Stimulated activated memory B cell treated with anti-CD40 and anti-IgM and Interleukin-4, amounts not matched to agents 10 μg/mL and 1 μg/mL and 100 μg/mL, for 72 hours (primary cell): Measurements from ENCODE around the gene TNNT1.
A peak's percentile ranks its signal among the peaks of the same experiment; 100 is the strongest.

Experiments used
- ATAC-seq: fragments of 150-1000 bp; cut with Tn5 transposase; 2 replicates; pipeline ENCODE4 v1.10.0; 2021
- H3K27ac Mint-ChIP-seq: one replicate; pipeline ENCODE4 v1.8.0; 2022; ENCODE audit warnings: mild to moderate bottlenecking, mixed read lengths
- H3K27me3 Mint-ChIP-seq: one replicate; pipeline ENCODE4 v1.8.0; 2022; ENCODE audit warnings: mixed read lengths
- H3K36me3 Mint-ChIP-seq: one replicate; pipeline ENCODE4 v1.8.0; 2022; ENCODE audit warnings: mixed read lengths
- H3K4me1 Mint-ChIP-seq: one replicate; pipeline ENCODE4 v1.8.0; 2022; ENCODE audit warnings: mixed read lengths
- H3K4me3 Mint-ChIP-seq: one replicate; pipeline ENCODE4 v1.8.0; 2022; ENCODE audit warnings: mild to moderate bottlenecking, moderate library complexity, mixed read lengths
- H3K9me3 Mint-ChIP-seq: one replicate; pipeline ENCODE4 v1.8.0; 2022; ENCODE audit warnings: mixed read lengths

TNNT1 gene

GRCh38 chr19:55094456-55095259 lies 54.3 kb downstream of the TNNT1 start:
- peaks cover 4% of the 10 kb centered on the region for H3K27me3 Mint-ChIP-seq
- no peak overlapping the region for H3K27ac Mint-ChIP-seq
- H3K4me3 Mint-ChIP-seq = no peak overlapping the region
- ATAC-seq = no peak
- H3K4me1 Mint-ChIP-seq = peaks cover 14% of the 10 kb centered on the region
- H3K36me3 Mint-ChIP-seq = peaks cover 59% of the 10 kb centered on the region
- no peaks in the 10 kb centered on the region for H3K9me3 Mint-ChIP-seq

GRCh38 chr19:55092423-55093318 lies 56.3 kb downstream of the TNNT1 start:
- peak; percentile 46 for ATAC-seq
- Mint-ChIP-seq H3K9me3 (no peaks in the 10 kb centered on the region), H3K4me1 (peaks cover 25% of the 10 kb centered on the region), H3K36me3 (peaks cover 64% of the 10 kb centered on the region), H3K27ac (no peak overlapping the region), H3K4me3 (no peak overlapping the region), H3K27me3 (peaks cover 24% of the 10 kb centered on the region)

- H3K9me3 Mint-ChIP-seq = no peaks in the 10 kb centered on the region
- peaks cover 31% of the 10 kb centered on the region for H3K27me3 Mint-ChIP-seq
- no peak overlapping the region for H3K27ac Mint-ChIP-seq
- peaks cover 62% of the 10 kb centered on the region for H3K36me3 Mint-ChIP-seq
- H3K4me3 Mint-ChIP-seq = no peak overlapping the region
- ATAC-seq = peak; percentile 5
- H3K4me1 Mint-ChIP-seq = peaks cover 30% of the 10 kb centered on the region
Observed at GRCh38 chr19:55091955-55092354, 57.1 kb downstream of the TNNT1 start.

GRCh38 chr19:55091126-55091910 lies 57.7 kb downstream of the TNNT1 start:
- Mint-ChIP-seq H3K9me3 (no peaks in the 10 kb centered on the region), H3K27me3 (peaks cover 32% of the 10 kb centered on the region), H3K4me3 (no peak overlapping the region), H3K27ac (no peak overlapping the region), H3K4me1 (peaks cover 30% of the 10 kb centered on the region), H3K36me3 (peaks cover 55% of the 10 kb centered on the region)
- ATAC-seq = no peak

- Mint-ChIP-seq H3K36me3 (peaks cover 48% of the 10 kb centered on the region), H3K4me3 (no peak overlapping the region), H3K9me3 (no peaks in the 10 kb centered on the region), H3K27ac (no peak overlapping the region), H3K27me3 (peaks cover 38% of the 10 kb centered on the region), H3K4me1 (peaks cover 30% of the 10 kb centered on the region)
- ATAC-seq = no peak
Observed at GRCh38 chr19:55090564-55090963, 58.4 kb downstream of the TNNT1 start.

GRCh38 chr19:55089342-55089944 lies 59.6 kb downstream of the TNNT1 start:
- H3K4me1 Mint-ChIP-seq = peaks cover 30% of the 10 kb centered on the region
- no peak for ATAC-seq
- H3K36me3 Mint-ChIP-seq = peaks cover 39% of the 10 kb centered on the region
- H3K27me3 Mint-ChIP-seq = peaks cover 44% of the 10 kb centered on the region
- H3K4me3 Mint-ChIP-seq = no peak overlapping the region
- H3K27ac Mint-ChIP-seq = no peak overlapping the region
- H3K9me3 Mint-ChIP-seq = no peaks in the 10 kb centered on the region

- peaks cover 30% of the 10 kb centered on the region for H3K4me1 Mint-ChIP-seq
- H3K4me3 Mint-ChIP-seq = peak overlapping the region; percentile 56
- peaks cover 51% of the 10 kb centered on the region for H3K27me3 Mint-ChIP-seq
- peak overlapping the region; percentile 56 for H3K27ac Mint-ChIP-seq
- ATAC-seq = no peak
- H3K9me3 Mint-ChIP-seq = no peaks in the 10 kb centered on the region
- peaks cover 37% of the 10 kb centered on the region for H3K36me3 Mint-ChIP-seq
Observed at GRCh38 chr19:55088543-55089341, 60.3 kb downstream of the TNNT1 start.

GRCh38 chr19:55088021-55088451 lies 61.0 kb downstream of the TNNT1 start:
- peak overlapping the region; percentile 56 for H3K27ac Mint-ChIP-seq
- peaks cover 58% of the 10 kb centered on the region for H3K27me3 Mint-ChIP-seq
- peak overlapping the region; percentile 56 for H3K4me3 Mint-ChIP-seq
- H3K9me3 Mint-ChIP-seq = no peaks in the 10 kb centered on the region
- H3K36me3 Mint-ChIP-seq = peaks cover 37% of the 10 kb centered on the region
- H3K4me1 Mint-ChIP-seq = peaks cover 31% of the 10 kb centered on the region
- no peak for ATAC-seq

GRCh38 chr19:55087542-55087901 lies 61.5 kb downstream of the TNNT1 start:
- no peak overlapping the region for H3K27ac Mint-ChIP-seq
- peaks cover 37% of the 10 kb centered on the region for H3K36me3 Mint-ChIP-seq

GRCh38 chr19:55086730-55087541 lies 62.1 kb downstream of the TNNT1 start:
- H3K4me3 Mint-ChIP-seq = peak overlapping the region; percentile 73
- peaks cover 41% of the 10 kb centered on the region for H3K4me1 Mint-ChIP-seq
- H3K36me3 Mint-ChIP-seq = peaks cover 37% of the 10 kb centered on the region
- no peak overlapping the region for H3K27ac Mint-ChIP-seq
- peak; percentile 62 for ATAC-seq
- peaks cover 4% of the 10 kb centered on the region for H3K9me3 Mint-ChIP-seq
- H3K27me3 Mint-ChIP-seq = peaks cover 69% of the 10 kb centered on the region

More at GRCh38 chr19:55087542-55087901, 61.5 kb downstream of the TNNT1 start:
- H3K27me3 Mint-ChIP-seq = peaks cover 63% of the 10 kb centered on the region
- H3K4me1 Mint-ChIP-seq = peaks cover 36% of the 10 kb centered on the region
- no peak for ATAC-seq
- H3K4me3 Mint-ChIP-seq = peak overlapping the region; percentile 73
- H3K9me3 Mint-ChIP-seq = peaks cover 2% of the 10 kb centered on the region

GRCh38 chr19:55085923-55086715 lies 62.9 kb downstream of the TNNT1 start:
- Mint-ChIP-seq H3K4me3 (peak overlapping the region; percentile 15), H3K36me3 (peaks cover 35% of the 10 kb centered on the region), H3K9me3 (peaks cover 4% of the 10 kb centered on the region), H3K27me3 (peaks cover 76% of the 10 kb centered on the region), H3K4me1 (peaks cover 48% of the 10 kb centered on the region), H3K27ac (no peak overlapping the region)
- no peak for ATAC-seq

GRCh38 chr19:55084416-55084815 lies 64.6 kb downstream of the TNNT1 start:
- peaks cover 21% of the 10 kb centered on the region for H3K36me3 Mint-ChIP-seq
- H3K4me3 Mint-ChIP-seq = no peak overlapping the region
- H3K27me3 Mint-ChIP-seq = peaks cover 87% of the 10 kb centered on the region
- peaks cover 57% of the 10 kb centered on the region for H3K4me1 Mint-ChIP-seq
- peaks cover 9% of the 10 kb centered on the region for H3K9me3 Mint-ChIP-seq
- no peak for ATAC-seq
- H3K27ac Mint-ChIP-seq = no peak overlapping the region
